Urothelium cell line (cell line): Measurements from ENCODE around the gene TMEM256.

Source experiments
- DNase-seq: peaks from one replicate; pipeline ENCODE4 v3.0.0; 2011; ENCODE audit warnings: low spot score, mixed read lengths
- FAIRE-seq: peaks from 2 replicates; lab custom pipeline; 2011; peaks lifted over from hg19 to GRCh38; lab: Jason Lieb, UNC

The TMEM256 gene

DNA sequence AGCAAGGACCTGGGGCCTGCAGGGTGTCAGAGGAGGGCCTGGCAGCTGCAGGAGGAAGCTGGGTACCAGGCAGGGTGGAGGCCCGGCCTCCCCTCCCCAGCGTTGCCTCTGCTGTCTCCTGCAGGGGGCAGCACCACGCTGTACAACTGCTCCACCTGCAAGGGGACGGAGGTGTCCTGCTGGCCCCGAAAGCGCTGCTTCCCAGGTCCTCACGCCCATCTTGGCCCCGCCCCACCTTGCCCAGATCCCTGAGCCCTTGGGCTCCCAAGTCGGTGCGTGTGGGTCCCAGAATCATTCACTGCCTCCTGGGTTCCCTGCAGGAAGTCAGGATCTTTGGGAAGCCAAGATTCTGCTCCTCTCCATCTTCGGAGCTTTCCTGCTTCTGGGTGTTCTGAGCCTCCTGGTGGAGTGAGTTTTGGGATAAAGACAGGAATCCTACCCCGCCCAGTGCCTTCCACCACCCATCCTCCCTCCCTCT lies 47.8 kb downstream of the TMEM256 start:
- peak; percentile 81 for FAIRE-seq
- peak; percentile 67 for DNase-seq

- DNase-seq (no peak), FAIRE-seq (no peak)
These were observed 48.3 kb downstream of the TMEM256 start for GRCh38 chr17:7355573-7355972.

DNA sequence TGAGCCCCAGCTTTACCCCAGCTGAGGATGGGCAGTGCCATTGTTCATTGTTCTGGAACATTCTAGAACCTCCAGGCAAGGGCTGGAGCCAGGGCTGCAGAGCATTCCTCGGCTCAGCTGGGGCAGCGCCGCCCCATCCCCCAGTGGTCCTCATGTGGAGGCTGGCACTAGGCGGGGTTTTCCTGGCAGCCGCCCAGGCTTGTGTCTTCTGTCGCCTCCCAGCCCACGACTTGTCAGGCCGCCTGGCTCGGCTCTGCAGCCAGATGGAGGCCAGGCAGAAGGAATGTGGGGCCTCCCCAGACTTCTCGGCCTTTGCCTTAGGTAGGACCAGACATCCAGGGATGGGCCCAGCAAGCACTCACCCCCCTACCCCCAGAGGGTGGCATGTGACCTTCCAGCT lies 48.8 kb downstream of the TMEM256 start, which contains the start of gene TMEM95:
Gene TMEM95 (plus strand): TSS at position 104 of the 400 bp plus-strand sequence. CDS start 49 bp downstream, at position 153.
- DNase-seq = no peak

GRCh38 chr17:7354262-7354843 lies 49.5 kb downstream of the TMEM256 start:
- FAIRE-seq (no peak), DNase-seq (no peak)

More for the DNA sequence above, 48.8 kb downstream of the TMEM256 start, which contains the start of gene TMEM95:
- no peak for FAIRE-seq
